A549 (cell line): ENCODE data around the gene TXNL4A.

Experiments used
- CTCF ChIP-seq: fragments of >200 bp; sonication (Bioruptor Twin); formaldehyde crosslinking; IDR thresholded peaks from 3 replicates; pipeline ENCODE4 v1.5.1; 2016
- FOSL2 ChIP-seq, 2 experiments: fragments of 450-650 bp in 1 of 2; fragments of >200 bp in 1 of 2; sonication (Bioruptor Twin) in 1 of 2; formaldehyde crosslinking; IDR thresholded peaks; 2 replicates each; pipeline versions ENCODE4 v1.5.0 to v1.6.1; 2016 to 2020; ENCODE audit warnings: mild to moderate bottlenecking in 1 of 2, moderate library complexity in 1 of 2
- MAX ChIP-seq: IDR thresholded peaks from 2 replicates; pipeline ENCODE4 v1.6.1; 2012
- NPAS2 ChIP-seq: fragments of 250-450 bp; sonication (Bioruptor Pico); IDR thresholded peaks from 2 replicates; pipeline ENCODE4 v1.8.0; 2022; ENCODE audit warnings: mild to moderate bottlenecking, moderate library complexity, borderline replicate concordance
- USF2 ChIP-seq: fragments of 450-650 bp; IDR thresholded peaks from 2 replicates; pipeline ENCODE4 v1.6.1; 2014; ENCODE audit warnings: antibody characterized with exemption
- ZFP36 ChIP-seq: fragments of 450-650 bp; IDR thresholded peaks from 2 replicates; pipeline ENCODE4 v1.6.1; 2014; ENCODE audit warnings: borderline replicate concordance; ENCODE audit not compliant: partially characterized antibody

- TF ChIP-seq MAX (no peak), FOSL2 (IDR thresholded peaks at IDR 0.05) (no peak), FOSL2 (CRISPR knock-in tag; IDR thresholded peaks at IDR 0.05) (no peak), ZFP36 (no peak), NPAS2 (CRISPR knock-in tag) (no peak), USF2 (no peak), CTCF (no peak)
Observed at GRCh38 chr18:79947054-79947755, 41.2 kb downstream of the TXNL4A start.
